ENCODE data around the gene ZNF764. TPM values are rescaled to one million over a fixed set of nuclear protein-coding genes. Genes with fewer than 3 reads are reported as not detected.

The ZNF764 gene
- total RNA-seq, 1 experiment from 2014 or later = 9.1 TPM

- intact Hi-C loops (cut with micrococcal nuclease) = no loop called here
- Histone ChIP-seq H2AFZ (ENCODE audit: low read depth, low read length, poor library complexity, severe bottlenecking) (no peak overlapping the region), H3K79me2 (ENCODE audit: insufficient read depth, low read length) (peaks cover 12% of the 10 kb centered on the region), H3K4me1 (ENCODE audit: control insufficient read depth in 1 of 2, insufficient read depth in 2 of 2, low read length in 2 of 2) (peaks cover 0 to 13% of the 10 kb centered on the region in 2 experiments; a peak in 1 of 4 replicates), H3K9me3 (ENCODE audit: control insufficient read depth in 1 of 2, insufficient read depth in 1 of 2, low read depth in 1 of 2, low read length in 2 of 2) (no peaks in the 10 kb centered on the region), H3K27ac (ENCODE audit: low read depth, low read length) (no peak overlapping the region), H3K4me2 (ENCODE audit: low read length) (no peak overlapping the region), H4K20me1 (ENCODE audit: insufficient read depth) (no peaks in the 10 kb centered on the region), H3K36me3 (ENCODE audit: control insufficient read depth in 1 of 2, insufficient read depth in 2 of 2, low read length in 2 of 2) (no peaks in the 10 kb centered on the region; a peak in 1 of 4 replicates), H3K9me2 (ENCODE audit: insufficient read depth) (no peaks in the 10 kb centered on the region), H3K9ac (ENCODE audit: low read length) (no peak overlapping the region), H3K4me3 (replicated peaks in 1 of 2; ENCODE audit: low read depth in 1 of 2, low read length in 2 of 2) (no peak overlapping the region), H3K27me3 (ENCODE audit: insufficient read depth, low read length) (no peaks in the 10 kb centered on the region)
- ATAC-seq (no peak), DNase-seq (ENCODE audit: low read depth, low spot score) (no peak)
- POLR2A ChIA-PET = no interaction called here
- RAD21 ChIA-PET (ENCODE audit: low non-redundant PET in 1 of 2, low total read pairs in 2 of 2, uncharacterized antibody in 2 of 2, unreplicated experiment in 2 of 2) = no interaction called here
- no TSS peak for BruUV-seq (replicated peaks)
- TF ChIP-seq ATF3 (IDR thresholded peaks at IDR 0.05) = no peak
- no peak for TF ChIP-seq ZNF274 (IDR thresholded peaks at IDR 0.05; ENCODE audit: low read depth, low read length)
- TF ChIP-seq CTCF (IDR thresholded peaks at IDR 0.05 in 2 of 3, conservative IDR thresholded peaks at IDR 0.05 in 1 of 3; ENCODE audit: borderline replicate concordance in 1 of 3, insufficient read depth in 1 of 3, low read depth in 2 of 3, low read length in 2 of 3) = no peak
- TF ChIP-seq FOSL1 (IDR thresholded peaks at IDR 0.05; ENCODE audit: low read depth) = no peak
- TF ChIP-seq CBX3 (IDR thresholded peaks at IDR 0.05; ENCODE audit: low read depth) = no peak
- TF ChIP-seq POLR2AphosphoS5 (IDR thresholded peaks at IDR 0.05; ENCODE audit: low read depth, low read length) = no peak
- no peak for TF ChIP-seq RAD21 (IDR thresholded peaks at IDR 0.05; ENCODE audit: low read depth)
- no peak for TF ChIP-seq CEBPB (IDR thresholded peaks at IDR 0.05; ENCODE audit: low read depth)
- TF ChIP-seq EZH2phosphoT487 (IDR thresholded peaks at IDR 0.05; ENCODE audit: borderline replicate concordance) = no peak
- TF ChIP-seq TCF7L2 (IDR thresholded peaks at IDR 0.05; ENCODE audit: borderline replicate concordance, extremely low read depth, insufficient read depth, insufficient read length) = no peak
- no peak for TF ChIP-seq JUND (IDR thresholded peaks at IDR 0.05)
- CTCF ChIA-PET = no interaction called here
These were observed 36.7 kb downstream of the ZNF764 start for GRCh38 chr16:30521476-30521872.

Data from HCT116 (cell line).